ENCODE results near the gene FBXO31.

FBXO31 gene

GRCh38 chr16:87409153-87409552 lies 25.6 kb upstream of the FBXO31 start:
- H3K9me3 ChIP-seq (ENCODE audit: control insufficient read depth, insufficient read depth, low read depth, low read length) = no peaks in the 10 kb centered on the region
- TF ChIP-seq ZNF140 (tag by site-specific recombination; IDR thresholded peaks at IDR 0.05) = no peak
- TF ChIP-seq ZNF138 (tag by site-specific recombination; IDR thresholded peaks at IDR 0.05; ENCODE audit: borderline replicate concordance) = no peak
- TF ChIP-seq, protein P1, sequence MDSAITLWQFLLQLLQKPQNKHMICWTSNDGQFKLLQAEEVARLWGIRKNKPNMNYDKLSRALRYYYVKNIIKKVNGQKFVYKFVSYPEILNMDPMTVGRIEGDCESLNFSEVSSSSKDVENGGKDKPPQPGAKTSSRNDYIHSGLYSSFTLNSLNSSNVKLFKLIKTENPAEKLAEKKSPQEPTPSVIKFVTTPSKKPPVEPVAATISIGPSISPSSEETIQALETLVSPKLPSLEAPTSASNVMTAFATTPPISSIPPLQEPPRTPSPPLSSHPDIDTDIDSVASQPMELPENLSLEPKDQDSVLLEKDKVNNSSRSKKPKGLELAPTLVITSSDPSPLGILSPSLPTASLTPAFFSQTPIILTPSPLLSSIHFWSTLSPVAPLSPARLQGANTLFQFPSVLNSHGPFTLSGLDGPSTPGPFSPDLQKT (IDR thresholded peaks at IDR 0.05; ENCODE audit: borderline replicate concordance, low read depth, low read length) = no peak
- no peak for TF ChIP-seq OVOL3 (tag by site-specific recombination; IDR thresholded peaks at IDR 0.05)
- no peak for TF ChIP-seq ZNF202 (tag by site-specific recombination; IDR thresholded peaks at IDR 0.05; ENCODE audit: borderline replicate concordance)
- TF ChIP-seq ZNF423 (tag by site-specific recombination; IDR thresholded peaks at IDR 0.05) = no peak
- TF ChIP-seq ZNF26 (tag by site-specific recombination; IDR thresholded peaks at IDR 0.05) = no peak
- no peak for TF ChIP-seq KLF16 (tag by site-specific recombination; IDR thresholded peaks at IDR 0.05)
- no peak for TF ChIP-seq ZSCAN30 (tag by site-specific recombination; IDR thresholded peaks at IDR 0.05)
- no peak for TF ChIP-seq BCL11A (tag by site-specific recombination; IDR thresholded peaks at IDR 0.05; ENCODE audit: low read depth)
- no peak for TF ChIP-seq ZNF521 (tag by site-specific recombination; IDR thresholded peaks at IDR 0.05)
- TF ChIP-seq, protein P2, sequence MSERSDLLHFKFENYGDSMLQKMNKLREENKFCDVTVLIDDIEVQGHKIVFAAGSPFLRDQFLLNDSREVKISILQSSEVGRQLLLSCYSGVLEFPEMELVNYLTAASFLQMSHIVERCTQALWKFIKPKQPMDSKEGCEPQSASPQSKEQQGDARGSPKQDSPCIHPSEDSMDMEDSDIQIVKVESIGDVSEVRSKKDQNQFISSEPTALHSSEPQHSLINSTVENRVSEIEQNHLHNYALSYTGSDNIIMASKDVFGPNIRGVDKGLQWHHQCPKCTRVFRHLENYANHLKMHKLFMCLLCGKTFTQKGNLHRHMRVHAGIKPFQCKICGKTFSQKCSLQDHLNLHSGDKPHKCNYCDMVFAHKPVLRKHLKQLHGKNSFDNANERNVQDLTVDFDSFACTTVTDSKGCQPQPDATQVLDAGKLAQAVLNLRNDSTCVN (tag by site-specific recombination; optimal IDR thresholded peaks at IDR 0.05) = no peak
- TF ChIP-seq, protein P3, sequence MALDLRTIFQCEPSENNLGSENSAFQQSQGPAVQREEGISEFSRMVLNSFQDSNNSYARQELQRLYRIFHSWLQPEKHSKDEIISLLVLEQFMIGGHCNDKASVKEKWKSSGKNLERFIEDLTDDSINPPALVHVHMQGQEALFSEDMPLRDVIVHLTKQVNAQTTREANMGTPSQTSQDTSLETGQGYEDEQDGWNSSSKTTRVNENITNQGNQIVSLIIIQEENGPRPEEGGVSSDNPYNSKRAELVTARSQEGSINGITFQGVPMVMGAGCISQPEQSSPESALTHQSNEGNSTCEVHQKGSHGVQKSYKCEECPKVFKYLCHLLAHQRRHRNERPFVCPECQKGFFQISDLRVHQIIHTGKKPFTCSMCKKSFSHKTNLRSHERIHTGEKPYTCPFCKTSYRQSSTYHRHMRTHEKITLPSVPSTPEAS (tag by site-specific recombination; IDR thresholded peaks at IDR 0.05) = no peak
- no peak for TF ChIP-seq ZNF426 (tag by site-specific recombination; IDR thresholded peaks at IDR 0.05)
- no peak for TF ChIP-seq SP3 (tag by site-specific recombination; IDR thresholded peaks at IDR 0.05)
- TF ChIP-seq ZNF175 (tag by site-specific recombination; IDR thresholded peaks at IDR 0.05) = no peak
- no peak for TF ChIP-seq ZNF670 (tag by site-specific recombination; IDR thresholded peaks at IDR 0.05; ENCODE audit: low read depth)
- TF ChIP-seq ZNF174 (tag by site-specific recombination; IDR thresholded peaks at IDR 0.05) = no peak
- no peak overlapping the region for H3K27ac ChIP-seq (ENCODE audit: extremely low read depth, low read depth, low read length)
- H3K36me3 ChIP-seq (ENCODE audit: control insufficient read depth in 2 of 2, insufficient read depth in 1 of 2, low read length in 2 of 2) = peaks cover 9 to 89% of the 10 kb centered on the region in 2 experiments; a peak in 2 of 3 replicates
- H3K4me3 ChIP-seq (ENCODE audit: low read depth, low read length) = no peak overlapping the region
- no peaks in the 10 kb centered on the region for H3K4me1 ChIP-seq (ENCODE audit: control insufficient read depth, insufficient read depth, low read length)
- CTCF ChIA-PET = interaction anchor here (0.6 to 0.9 kb wide), 2 partner anchors 64 to 227 kb away, joined by 4 to 7 read pairs; no protein-coding TSS in a partner anchor
- POLR2A ChIA-PET = no interaction called here

- H3K36me3 ChIP-seq (ENCODE audit: control insufficient read depth in 2 of 2, insufficient read depth in 1 of 2, low read length in 2 of 2) = peaks cover 9 to 90% of the 10 kb centered on the region in 2 experiments; a peak in 2 of 3 replicates
- no peak overlapping the region for H3K27ac ChIP-seq (ENCODE audit: extremely low read depth, low read depth, low read length)
- CTCF ChIA-PET = interaction anchor here (0.6 to 1.5 kb wide), 5 partner anchors 9 to 229 kb away, joined by 3 to 6 read pairs (median 4); partner anchors contain the start of gene FBXO31
- no peak overlapping the region for H3K4me3 ChIP-seq (ENCODE audit: low read depth, low read length)
- POLR2A ChIA-PET = no interaction called here
- no peaks in the 10 kb centered on the region for H3K9me3 ChIP-seq (ENCODE audit: control insufficient read depth, insufficient read depth, low read depth, low read length)
- H3K4me1 ChIP-seq (ENCODE audit: control insufficient read depth, insufficient read depth, low read length) = no peaks in the 10 kb centered on the region
- no peak for TF ChIP-seq OVOL3 (tag by site-specific recombination; IDR thresholded peaks at IDR 0.05)
- 0 out of 2 replicates have a peak, but pooled peaks have one; percentile 22 for TF ChIP-seq KLF9 (tag by site-specific recombination; IDR thresholded peaks at IDR 0.05; ENCODE audit: low read depth)
- TF ChIP-seq HOXA7 (CRISPR knock-in tag; IDR thresholded peaks at IDR 0.05; ENCODE audit: borderline replicate concordance) = no peak
- TF ChIP-seq ZBTB6 (tag by site-specific recombination; IDR thresholded peaks at IDR 0.05) = no peak
- no peak for TF ChIP-seq PRDM10 (tag by site-specific recombination; IDR thresholded peaks at IDR 0.05)
- TF ChIP-seq ZNF549 (tag by site-specific recombination; IDR thresholded peaks at IDR 0.05) = no peak
Observed at GRCh38 chr16:87407511-87408112, 24.0 kb upstream of the FBXO31 start.

Data from HEK293 (cell line).